ENCODE measurements around the gene DRAP1. TPM values are rescaled to one million over a fixed set of nuclear protein-coding genes. Genes with fewer than 3 reads are reported as not detected.
A peak's percentile ranks its signal among the peaks of the same experiment; 100 is the strongest.

Gene DRAP1
- total and polyA plus RNA-seq, 9 donors = 73.4 to 105 (median 93.3) TPM

GRCh38 chr11:65903715-65904114 lies 15.5 kb upstream of the DRAP1 start:
- Histone ChIP-seq H3K4me3 (ENCODE audit: low read length) (no peak overlapping the region), H3K27me3 (ENCODE audit: control insufficient read depth, insufficient read depth, low read length) (peaks cover 71% of the 10 kb centered on the region), H3K9me3 (replicated peaks; ENCODE audit: control insufficient read depth, low read depth, low read length) (no peaks in the 10 kb centered on the region), H3K36me3 (ENCODE audit: control insufficient read depth, insufficient read depth, low read length) (no peaks in the 10 kb centered on the region), H3K4me1 (ENCODE audit: control insufficient read depth, insufficient read depth, low read length) (peaks cover 14% of the 10 kb centered on the region), H3K27ac (ENCODE audit: low read length) (no peak overlapping the region)
- DNase-seq = no peak
- 60% methylated on average over 6 of the region's 8 CpGs for WGBS (ENCODE audit: insufficient coverage)

- H3K9me3 ChIP-seq (replicated peaks; ENCODE audit: control insufficient read depth, low read depth, low read length) = no peaks in the 10 kb centered on the region
- peaks cover 58% of the 10 kb centered on the region for H3K27me3 ChIP-seq (ENCODE audit: control insufficient read depth, insufficient read depth, low read length)
- WGBS (ENCODE audit: insufficient coverage) = 87% methylated on average over 5 of the region's 5 CpGs
- no peak for DNase-seq
- no peak overlapping the region for H3K4me3 ChIP-seq (ENCODE audit: low read length)
- H3K4me1 ChIP-seq (ENCODE audit: control insufficient read depth, insufficient read depth, low read length) = peaks cover 4% of the 10 kb centered on the region
- H3K36me3 ChIP-seq (ENCODE audit: control insufficient read depth, insufficient read depth, low read length) = no peaks in the 10 kb centered on the region
- H3K27ac ChIP-seq (ENCODE audit: low read length) = no peak overlapping the region
Measured at GRCh38 chr11:65906602-65907001, 12.6 kb upstream of the DRAP1 start.

DNA sequence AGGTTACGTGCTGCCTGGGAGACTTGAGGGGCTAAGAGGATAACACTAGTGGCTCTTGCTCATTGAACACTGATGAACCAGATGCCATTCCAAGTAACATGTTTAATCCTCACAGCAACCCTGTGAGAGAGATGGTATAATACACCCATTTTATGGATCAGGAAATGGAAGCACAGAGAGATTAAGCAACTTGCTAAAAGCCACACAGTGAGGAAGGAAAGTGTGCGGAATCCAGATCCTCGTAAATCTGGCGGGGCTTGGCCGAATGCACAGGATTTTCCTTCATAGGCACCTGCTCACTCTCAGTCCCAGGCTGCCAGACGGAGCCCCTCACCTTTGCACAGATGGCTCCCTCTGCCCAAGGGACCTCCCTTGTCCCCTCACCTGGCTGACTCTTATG lies 11.3 kb upstream of the DRAP1 start:
- Histone ChIP-seq H3K27ac (ENCODE audit: low read length) (no peak overlapping the region), H3K4me3 (ENCODE audit: low read length) (no peak overlapping the region), H3K36me3 (ENCODE audit: control insufficient read depth, insufficient read depth, low read length) (no peaks in the 10 kb centered on the region), H3K27me3 (ENCODE audit: control insufficient read depth, insufficient read depth, low read length) (peaks cover 51% of the 10 kb centered on the region), H3K9me3 (replicated peaks; ENCODE audit: control insufficient read depth, low read depth, low read length) (no peaks in the 10 kb centered on the region), H3K4me1 (ENCODE audit: control insufficient read depth, insufficient read depth, low read length) (peaks cover 14% of the 10 kb centered on the region)
- DNase-seq = no peak
- 65% methylated on average over 5 of the region's 6 CpGs for WGBS (ENCODE audit: insufficient coverage)

GRCh38 chr11:65911682-65912568 lies 7.3 kb upstream of the DRAP1 start:
- H3K27me3 ChIP-seq (ENCODE audit: control insufficient read depth, insufficient read depth, low read length) = peaks cover 28% of the 10 kb centered on the region
- H3K4me1 ChIP-seq (ENCODE audit: control insufficient read depth, insufficient read depth, low read length) = peaks cover 35% of the 10 kb centered on the region
- DNase-seq = peak; percentile 78
- peaks cover 3% of the 10 kb centered on the region for H3K36me3 ChIP-seq (ENCODE audit: control insufficient read depth, insufficient read depth, low read length)
- H3K9me3 ChIP-seq (replicated peaks; ENCODE audit: control insufficient read depth, low read depth, low read length) = no peaks in the 10 kb centered on the region
- no peak overlapping the region for H3K4me3 ChIP-seq (ENCODE audit: low read length)
- H3K27ac ChIP-seq (ENCODE audit: low read length) = no peak overlapping the region
- WGBS (ENCODE audit: insufficient coverage) = 7% methylated on average over 7 of the region's 14 CpGs

DNA sequence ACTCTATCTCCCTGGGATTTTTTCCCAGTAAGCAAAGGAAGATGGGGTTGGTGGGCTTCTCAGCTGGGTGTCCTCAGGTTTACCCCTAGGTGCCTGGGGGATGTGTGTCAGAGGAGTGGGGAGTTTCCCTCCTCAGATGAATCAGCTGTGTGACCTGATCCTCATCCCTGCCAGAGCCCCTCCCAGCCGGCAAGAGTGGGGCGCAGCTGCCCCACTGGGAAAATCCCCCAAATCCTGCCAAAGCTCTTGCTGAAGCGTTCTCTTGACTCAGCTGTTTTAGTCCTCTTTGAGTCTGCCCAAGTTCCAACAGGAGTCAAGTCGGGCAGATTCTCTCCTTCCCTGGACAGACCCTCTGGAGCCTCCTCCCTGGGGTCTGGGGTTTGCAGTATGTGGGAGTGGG lies 6.4 kb upstream of the DRAP1 start:
- Histone ChIP-seq H3K4me1 (ENCODE audit: control insufficient read depth, insufficient read depth, low read length) (peaks cover 44% of the 10 kb centered on the region), H3K27ac (ENCODE audit: low read length) (no peak overlapping the region)
- whole genome bisulfite sequencing (ENCODE audit: insufficient coverage) = 63% methylated on average over 3 of the region's 4 CpGs

GRCh38 chr11:65915101-65915820 lies 4.0 kb upstream of the DRAP1 start:
- H3K27ac ChIP-seq (ENCODE audit: low read length) = no peak overlapping the region

More for the DNA sequence above, 6.4 kb upstream of the DRAP1 start:
- Histone ChIP-seq H3K36me3 (ENCODE audit: control insufficient read depth, insufficient read depth, low read length) (peaks cover 12% of the 10 kb centered on the region), H3K27me3 (ENCODE audit: control insufficient read depth, insufficient read depth, low read length) (peaks cover 22% of the 10 kb centered on the region), H3K4me3 (ENCODE audit: low read length) (no peak overlapping the region), H3K9me3 (replicated peaks; ENCODE audit: control insufficient read depth, low read depth, low read length) (no peaks in the 10 kb centered on the region)
- DNase-seq = peak; percentile 18

GRCh38 chr11:65915821-65916251 lies 3.4 kb upstream of the DRAP1 start:
- Histone ChIP-seq H3K4me3 (ENCODE audit: low read length) (no peak overlapping the region), H3K9me3 (replicated peaks; ENCODE audit: control insufficient read depth, low read depth, low read length) (no peaks in the 10 kb centered on the region), H3K36me3 (ENCODE audit: control insufficient read depth, insufficient read depth, low read length) (peaks cover 18% of the 10 kb centered on the region), H3K4me1 (ENCODE audit: control insufficient read depth, insufficient read depth, low read length) (peaks cover 59% of the 10 kb centered on the region), H3K27me3 (ENCODE audit: control insufficient read depth, insufficient read depth, low read length) (peaks cover 4% of the 10 kb centered on the region), H3K27ac (ENCODE audit: low read length) (peak overlapping the region; percentile 21)
- DNase-seq = peak; percentile 42
- WGBS (ENCODE audit: insufficient coverage) = 47% methylated on average over 7 of the region's 13 CpGs

More at GRCh38 chr11:65915101-65915820, 4.0 kb upstream of the DRAP1 start:
- Histone ChIP-seq H3K36me3 (ENCODE audit: control insufficient read depth, insufficient read depth, low read length) (peaks cover 14% of the 10 kb centered on the region), H3K4me3 (ENCODE audit: low read length) (no peak overlapping the region), H3K4me1 (ENCODE audit: control insufficient read depth, insufficient read depth, low read length) (peaks cover 54% of the 10 kb centered on the region), H3K27me3 (ENCODE audit: control insufficient read depth, insufficient read depth, low read length) (peaks cover 7% of the 10 kb centered on the region), H3K9me3 (replicated peaks; ENCODE audit: control insufficient read depth, low read depth, low read length) (no peaks in the 10 kb centered on the region)
- DNase-seq = no peak
- WGBS (ENCODE audit: insufficient coverage) = 63% methylated on average over 9 of the region's 10 CpGs

DNA sequence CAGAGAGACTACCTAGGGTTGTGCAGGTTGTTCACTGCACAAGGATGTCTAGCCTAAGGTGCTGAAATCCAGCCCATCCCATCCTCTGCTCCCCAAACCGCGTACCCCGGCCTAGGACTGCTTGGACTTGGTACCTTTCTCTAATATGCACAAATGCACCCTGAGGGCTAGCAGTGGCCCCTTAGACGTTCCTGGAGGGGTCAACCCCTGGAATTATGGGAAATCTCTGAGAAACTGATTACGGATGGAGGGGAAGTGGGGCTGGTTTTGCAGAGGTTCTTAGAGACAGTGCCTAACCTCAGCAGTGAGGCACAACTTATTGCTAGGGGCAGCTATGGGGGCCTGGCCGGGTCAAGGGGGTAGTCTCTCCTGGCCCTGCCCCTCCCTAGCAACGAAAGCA lies 2.8 kb upstream of the DRAP1 start:
- H3K4me1 ChIP-seq (ENCODE audit: control insufficient read depth, insufficient read depth, low read length) = peaks cover 60% of the 10 kb centered on the region

DNA sequence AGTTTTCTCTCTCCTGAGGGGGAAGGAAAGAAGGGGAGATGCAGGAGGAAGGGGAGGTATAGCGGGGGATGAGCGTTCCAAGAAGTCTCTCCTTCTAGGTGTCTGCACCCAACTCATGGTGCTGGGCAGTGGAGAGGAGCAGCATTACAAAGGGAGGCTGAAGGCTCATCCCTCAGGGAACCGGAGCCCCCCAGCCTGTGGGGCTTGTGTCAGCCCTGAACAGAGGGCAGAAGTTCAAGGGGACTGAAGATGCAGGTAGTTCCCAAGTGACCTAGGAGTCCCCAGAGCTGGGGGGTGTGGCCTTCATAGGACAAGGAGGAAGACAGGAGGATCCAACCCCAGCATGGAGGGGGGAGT lies 2.2 kb upstream of the DRAP1 start:
- H3K4me1 ChIP-seq (ENCODE audit: control insufficient read depth, insufficient read depth, low read length) = peaks cover 53% of the 10 kb centered on the region
- 83% methylated on average over 3 of the region's 3 CpGs for WGBS (ENCODE audit: insufficient coverage)
- DNase-seq = peak; percentile 25

More for the DNA sequence above, 2.8 kb upstream of the DRAP1 start:
- WGBS (ENCODE audit: insufficient coverage) = 40% methylated on average over 2 of the region's 7 CpGs
- DNase-seq = no peak
- no peak overlapping the region for H3K27ac ChIP-seq (ENCODE audit: low read length)
- H3K9me3 ChIP-seq (replicated peaks; ENCODE audit: control insufficient read depth, low read depth, low read length) = no peaks in the 10 kb centered on the region
- peaks cover 4% of the 10 kb centered on the region for H3K27me3 ChIP-seq (ENCODE audit: control insufficient read depth, insufficient read depth, low read length)
- peaks cover 21% of the 10 kb centered on the region for H3K36me3 ChIP-seq (ENCODE audit: control insufficient read depth, insufficient read depth, low read length)
- no peak overlapping the region for H3K4me3 ChIP-seq (ENCODE audit: low read length)

More for the DNA sequence above, 2.2 kb upstream of the DRAP1 start:
- H3K9me3 ChIP-seq (replicated peaks; ENCODE audit: control insufficient read depth, low read depth, low read length) = no peaks in the 10 kb centered on the region
- H3K36me3 ChIP-seq (ENCODE audit: control insufficient read depth, insufficient read depth, low read length) = peaks cover 24% of the 10 kb centered on the region
- H3K4me3 ChIP-seq (ENCODE audit: low read length) = no peak overlapping the region
- no peaks in the 10 kb centered on the region for H3K27me3 ChIP-seq (ENCODE audit: control insufficient read depth, insufficient read depth, low read length)
- no peak overlapping the region for H3K27ac ChIP-seq (ENCODE audit: low read length)
